Colon (tissue), 2 donors: Measurements from ENCODE around the gene COA1.
"Not testable (repeated sequence)": the region's sequence is repeated elsewhere in the genome, so short reads cannot be mapped to it uniquely, and the experiment has no call there.

Experiments used
- FAIRE-seq: peaks from 2 replicates; lab custom pipeline; 2012; peaks lifted over from hg19 to GRCh38; lab: Jason Lieb, UNC
- donor health status: control.
- donor health status: control.

The COA1 gene

GRCh38 chr7:43729214-43729923 lies at the start of gene COA1:
Gene COA1 (minus strand): TSS chr7:43729523. CDS start chr7:43648614, 80,909 bp downstream.
- no peak for FAIRE-seq

- not testable (repeated sequence) for FAIRE-seq
These were observed 49.1 kb upstream of the COA1 start for GRCh38 chr7:43778293-43779044.

GRCh38 chr7:43775255-43775654 lies 45.9 kb upstream of the COA1 start:
- not testable (repeated sequence) for FAIRE-seq

GRCh38 chr7:43773268-43773667 lies 43.9 kb upstream of the COA1 start:
- FAIRE-seq = not testable (repeated sequence)

- FAIRE-seq = no peak
These were observed 42.2 kb upstream of the COA1 start for GRCh38 chr7:43771573-43771972.

GRCh38 chr7:43771128-43771527 lies 41.8 kb upstream of the COA1 start:
- no peak for FAIRE-seq

GRCh38 chr7:43769791-43770465 lies 40.6 kb upstream of the COA1 start:
- no peak for FAIRE-seq

- no peak for FAIRE-seq
These were observed 40.0 kb upstream of the COA1 start for GRCh38 chr7:43769281-43769680.

- FAIRE-seq = no peak
These were observed 39.6 kb upstream of the COA1 start for GRCh38 chr7:43768887-43769272.

GRCh38 chr7:43768201-43768886 lies 39.0 kb upstream of the COA1 start:
- no peak for FAIRE-seq

- no peak for FAIRE-seq
These were observed 38.0 kb upstream of the COA1 start for GRCh38 chr7:43767311-43767710.

- no peak for FAIRE-seq
These were observed 37.2 kb upstream of the COA1 start for GRCh38 chr7:43766564-43766963.

GRCh38 chr7:43764807-43765491 lies 35.6 kb upstream of the COA1 start:
- FAIRE-seq = no peak

GRCh38 chr7:43764039-43764761 lies 34.9 kb upstream of the COA1 start:
- no peak for FAIRE-seq

GRCh38 chr7:43763183-43763582 lies 33.9 kb upstream of the COA1 start:
- FAIRE-seq = no peak

- no peak for FAIRE-seq
These were observed 32.8 kb upstream of the COA1 start for GRCh38 chr7:43761938-43762692.

- no peak for FAIRE-seq
These were observed 32.1 kb upstream of the COA1 start for GRCh38 chr7:43761382-43761781.

GRCh38 chr7:43760861-43761260 lies 31.5 kb upstream of the COA1 start:
- FAIRE-seq = no peak

GRCh38 chr7:43758822-43759683 lies 29.7 kb upstream of the COA1 start:
- no peak for FAIRE-seq
